ENCODE data around the gene KCNF1. TPM values are rescaled to one million over a fixed set of nuclear protein-coding genes. Genes with fewer than 3 reads are reported as not detected.

Gene KCNF1
- total RNA-seq, 1 experiment from 2014 or later = 0.52 TPM

DNA sequence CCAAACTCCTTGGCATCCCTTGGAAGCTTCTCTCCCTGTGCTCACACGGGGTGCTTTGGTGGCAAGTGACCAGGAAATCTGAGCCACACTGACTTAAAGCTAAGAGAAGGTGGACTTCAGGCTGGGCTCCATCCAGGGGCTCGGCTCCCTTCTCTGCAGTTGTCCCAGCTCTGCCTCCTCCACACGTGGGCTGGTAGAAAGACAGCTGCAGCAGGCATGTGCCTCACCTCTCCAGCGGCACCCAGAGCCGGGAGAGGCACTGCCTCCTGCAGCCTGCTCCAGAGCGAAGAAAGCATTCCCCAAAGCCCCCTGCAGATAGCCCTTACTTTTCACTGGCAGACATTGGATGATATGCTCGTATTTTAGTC is 11.3 kb downstream of the KCNF1 start:
- intact Hi-C loops (cut with micrococcal nuclease) = no loop called here
- Histone ChIP-seq H3K9ac (ENCODE audit: low read length) (no peak overlapping the region), H3K4me2 (ENCODE audit: low read length) (no peak overlapping the region), H3K36me3 (ENCODE audit: control insufficient read depth in 1 of 2, insufficient read depth in 2 of 2, low read length in 2 of 2) (no peaks in the 10 kb centered on the region), H3K27me3 (ENCODE audit: insufficient read depth, low read length) (no peaks in the 10 kb centered on the region), H3K27ac (ENCODE audit: low read depth, low read length) (no peak overlapping the region), H3K9me2 (ENCODE audit: insufficient read depth) (no peaks in the 10 kb centered on the region), H3K9me3 (ENCODE audit: control insufficient read depth in 1 of 2, insufficient read depth in 1 of 2, low read depth in 1 of 2, low read length in 2 of 2) (no peaks in the 10 kb centered on the region), H2AFZ (ENCODE audit: low read depth, low read length, poor library complexity, severe bottlenecking) (no peak overlapping the region), H3K4me3 (replicated peaks in 1 of 2; ENCODE audit: low read depth in 1 of 2, low read length in 2 of 2) (no peak overlapping the region), H4K20me1 (ENCODE audit: insufficient read depth) (no peaks in the 10 kb centered on the region), H3K4me1 (ENCODE audit: control insufficient read depth in 1 of 2, insufficient read depth in 2 of 2, low read length in 2 of 2) (no peaks in the 10 kb centered on the region), H3K79me2 (ENCODE audit: insufficient read depth, low read length) (no peaks in the 10 kb centered on the region)
- DNase-seq (ENCODE audit: low read depth, low spot score) (no peak), ATAC-seq (no peak)
- RAD21 ChIA-PET (ENCODE audit: low non-redundant PET in 1 of 2, low total read pairs in 2 of 2, uncharacterized antibody in 2 of 2, unreplicated experiment in 2 of 2) = no interaction called here
- TF ChIP-seq CBX3 (IDR thresholded peaks at IDR 0.05; ENCODE audit: low read depth) = no peak
- CTCF ChIA-PET = no interaction called here
- BruUV-seq (replicated peaks) = no TSS peak
- POLR2A ChIA-PET = no interaction called here

GRCh38 chr2:10923965-10924364 is 12.2 kb downstream of the KCNF1 start:
- Histone ChIP-seq H3K9me2 (ENCODE audit: insufficient read depth) (no peaks in the 10 kb centered on the region), H3K36me3 (ENCODE audit: control insufficient read depth in 1 of 2, insufficient read depth in 2 of 2, low read length in 2 of 2) (no peaks in the 10 kb centered on the region), H3K79me2 (ENCODE audit: insufficient read depth, low read length) (no peaks in the 10 kb centered on the region), H3K27me3 (ENCODE audit: insufficient read depth, low read length) (no peaks in the 10 kb centered on the region), H3K4me3 (replicated peaks in 1 of 2; ENCODE audit: low read depth in 1 of 2, low read length in 2 of 2) (no peak overlapping the region), H4K20me1 (ENCODE audit: insufficient read depth) (no peaks in the 10 kb centered on the region), H2AFZ (ENCODE audit: low read depth, low read length, poor library complexity, severe bottlenecking) (no peak overlapping the region), H3K9ac (ENCODE audit: low read length) (no peak overlapping the region), H3K27ac (ENCODE audit: low read depth, low read length) (no peak overlapping the region), H3K4me2 (ENCODE audit: low read length) (no peak overlapping the region), H3K9me3 (ENCODE audit: control insufficient read depth in 1 of 2, insufficient read depth in 1 of 2, low read depth in 1 of 2, low read length in 2 of 2) (no peaks in the 10 kb centered on the region), H3K4me1 (ENCODE audit: control insufficient read depth in 1 of 2, insufficient read depth in 2 of 2, low read length in 2 of 2) (no peaks in the 10 kb centered on the region)
- no peak for DNase-seq (ENCODE audit: low read depth, low spot score)
- intact Hi-C loops (cut with micrococcal nuclease) = no loop called here
- ChIA-PET RAD21 (ENCODE audit: low non-redundant PET in 1 of 2, low total read pairs in 2 of 2, uncharacterized antibody in 2 of 2, unreplicated experiment in 2 of 2) (no interaction called here), POLR2A (no interaction called here), CTCF (no interaction called here)
- no TSS peak for BruUV-seq (replicated peaks)
- no peak for ATAC-seq
- no peak for TF ChIP-seq FOSL1 (IDR thresholded peaks at IDR 0.05; ENCODE audit: low read depth)
- no peak for TF ChIP-seq CEBPB (IDR thresholded peaks at IDR 0.05; ENCODE audit: low read depth)
- TF ChIP-seq EZH2 (IDR thresholded peaks at IDR 0.05) = no peak
- TF ChIP-seq ZNF274 (IDR thresholded peaks at IDR 0.05; ENCODE audit: low read depth, low read length) = no peak
- TF ChIP-seq RAD21 (IDR thresholded peaks at IDR 0.05; ENCODE audit: low read depth) = no peak
- no peak for TF ChIP-seq CTCF (IDR thresholded peaks at IDR 0.05 in 2 of 3, conservative IDR thresholded peaks at IDR 0.05 in 1 of 3; ENCODE audit: borderline replicate concordance in 1 of 3, insufficient read depth in 1 of 3, low read depth in 2 of 3, low read length in 2 of 3)
- no peak for TF ChIP-seq POLR2AphosphoS5 (IDR thresholded peaks at IDR 0.05; ENCODE audit: low read depth, low read length)
- TF ChIP-seq CBX3 (IDR thresholded peaks at IDR 0.05; ENCODE audit: low read depth) = no peak
- TF ChIP-seq ZBTB33 (IDR thresholded peaks at IDR 0.05; ENCODE audit: extremely low read depth, insufficient replicate concordance, low read length) = no peak
- TF ChIP-seq SIN3A (IDR thresholded peaks at IDR 0.05; ENCODE audit: low read depth) = no peak
- TF ChIP-seq, protein P1, sequence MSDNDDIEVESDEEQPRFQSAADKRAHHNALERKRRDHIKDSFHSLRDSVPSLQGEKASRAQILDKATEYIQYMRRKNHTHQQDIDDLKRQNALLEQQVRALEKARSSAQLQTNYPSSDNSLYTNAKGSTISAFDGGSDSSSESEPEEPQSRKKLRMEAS (IDR thresholded peaks at IDR 0.05) = no peak
- no peak for TF ChIP-seq SP1 (IDR thresholded peaks at IDR 0.05; ENCODE audit: low read depth)
- TF ChIP-seq, protein P2, sequence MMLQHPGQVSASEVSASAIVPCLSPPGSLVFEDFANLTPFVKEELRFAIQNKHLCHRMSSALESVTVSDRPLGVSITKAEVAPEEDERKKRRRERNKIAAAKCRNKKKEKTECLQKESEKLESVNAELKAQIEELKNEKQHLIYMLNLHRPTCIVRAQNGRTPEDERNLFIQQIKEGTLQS (IDR thresholded peaks at IDR 0.05) = no peak
- TF ChIP-seq TCF7L2 (IDR thresholded peaks at IDR 0.05; ENCODE audit: borderline replicate concordance, extremely low read depth, insufficient read depth, insufficient read length) = no peak
- TF ChIP-seq SRF (IDR thresholded peaks at IDR 0.05; ENCODE audit: low read depth) = no peak
- TF ChIP-seq JUND (IDR thresholded peaks at IDR 0.05) = no peak
- no peak for TF ChIP-seq YY1 (IDR thresholded peaks at IDR 0.05; ENCODE audit: extremely low read depth, insufficient replicate concordance, low read depth, low read length)

Data from HCT116 (cell line).